ENCODE measurements around the gene AIFM3.

GRCh38 chr22:21025266-21025665, 58.2 kb downstream of the AIFM3 start:
- TF ChIP-seq CTCF (conservative IDR thresholded peaks at IDR 0.05; ENCODE audit: low read length) (no peak), EZH2phosphoT487 (IDR thresholded peaks at IDR 0.05; ENCODE audit: borderline replicate concordance) (no peak)
